ENCODE results near the gene CKB. TPM values are rescaled to one million over a fixed set of nuclear protein-coding genes. Genes with fewer than 3 reads are reported as not detected.

Gene CKB
- total and polyA plus RNA-seq, 4 donors: 9.0 to 32.9 (median 20.4) TPM

DNA sequence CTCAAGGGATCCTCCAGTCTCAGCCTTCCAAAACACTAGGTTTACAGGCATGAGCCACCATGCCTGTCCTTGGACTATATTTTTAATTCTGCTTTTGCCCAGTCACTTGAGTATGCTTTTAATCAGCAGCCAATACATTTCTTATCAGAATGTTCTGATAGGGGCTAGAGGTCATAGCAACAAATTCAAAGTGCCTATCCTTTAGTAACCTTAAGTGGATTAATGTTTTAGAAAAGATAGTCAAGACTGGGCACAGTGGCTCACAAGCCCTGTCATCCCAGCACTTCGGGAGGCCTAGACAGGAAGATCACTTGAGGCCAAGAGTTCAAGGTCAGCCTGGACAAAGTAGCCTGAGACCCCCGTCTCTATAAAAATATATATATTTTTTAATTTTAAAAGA lies 37.1 kb downstream of the CKB start:
- TF ChIP-seq FOXA1 (IDR thresholded peaks at IDR 0.05) (no peak), FOXA2 (IDR thresholded peaks at IDR 0.05) (no peak), SP1 (IDR thresholded peaks at IDR 0.05) (no peak), RXRA (IDR thresholded peaks at IDR 0.05) (no peak), EGR1 (IDR thresholded peaks at IDR 0.05; ENCODE audit: low read depth in 2 of 2) (no peak), GABPA (IDR thresholded peaks at IDR 0.05 in 1 of 2, conservative IDR thresholded peaks at IDR 0.05 in 1 of 2) (no peak), HNF4G (IDR thresholded peaks at IDR 0.05) (no peak), ATF3 (IDR thresholded peaks at IDR 0.05) (no peak), JUND (IDR thresholded peaks at IDR 0.05) (no peak)
- TF ChIP-seq, protein P1, sequence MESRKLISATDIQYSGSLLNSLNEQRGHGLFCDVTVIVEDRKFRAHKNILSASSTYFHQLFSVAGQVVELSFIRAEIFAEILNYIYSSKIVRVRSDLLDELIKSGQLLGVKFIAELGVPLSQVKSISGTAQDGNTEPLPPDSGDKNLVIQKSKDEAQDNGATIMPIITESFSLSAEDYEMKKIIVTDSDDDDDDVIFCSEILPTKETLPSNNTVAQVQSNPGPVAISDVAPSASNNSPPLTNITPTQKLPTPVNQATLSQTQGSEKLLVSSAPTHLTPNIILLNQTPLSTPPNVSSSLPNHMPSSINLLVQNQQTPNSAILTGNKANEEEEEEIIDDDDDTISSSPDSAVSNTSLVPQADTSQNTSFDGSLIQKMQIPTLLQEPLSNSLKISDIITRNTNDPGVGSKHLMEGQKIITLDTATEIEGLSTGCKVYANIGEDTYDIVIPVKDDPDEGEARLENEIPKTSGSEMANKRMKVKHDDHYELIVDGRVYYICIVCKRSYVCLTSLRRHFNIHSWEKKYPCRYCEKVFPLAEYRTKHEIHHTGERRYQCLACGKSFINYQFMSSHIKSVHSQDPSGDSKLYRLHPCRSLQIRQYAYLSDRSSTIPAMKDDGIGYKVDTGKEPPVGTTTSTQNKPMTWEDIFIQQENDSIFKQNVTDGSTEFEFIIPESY (IDR thresholded peaks at IDR 0.05): no peak
- peaks cover 0 to 4% (median 2%) of the 10 kb centered on the region in 4 donors for H3K4me1 ChIP-seq (ENCODE audit: control insufficient read depth in 4 of 4, insufficient read depth in 4 of 4, low read length in 3 of 4)
- peaks cover 7 to 32% (median 23%) of the 10 kb centered on the region in 4 donors for H3K36me3 ChIP-seq (ENCODE audit: control insufficient read depth in 4 of 4, insufficient read depth in 3 of 4, low read depth in 1 of 4, low read length in 3 of 4)
- H3K27me3 ChIP-seq (ENCODE audit: control insufficient read depth in 4 of 4, insufficient read depth in 4 of 4, low read length in 3 of 4): no peaks in the 10 kb centered on the region
- no peak for DNase-seq (ENCODE audit: low spot score)
- 80% methylated on average over 2 of the region's 2 CpGs for WGBS
- H3K27ac ChIP-seq (ENCODE audit: low read depth in 1 of 2, low read length in 2 of 2): no peak overlapping the region
- no peak overlapping the region for H3K9ac ChIP-seq (ENCODE audit: low read depth in 1 of 2, low read length in 2 of 2)
- H3K9me3 ChIP-seq (ENCODE audit: control insufficient read depth in 4 of 4, low read length in 3 of 4): no peaks in the 10 kb centered on the region
- H3K4me3 ChIP-seq (ENCODE audit: low read depth in 1 of 3, low read length in 3 of 3): no peak overlapping the region

GRCh38 chr14:103483600-103483999 lies 39.0 kb downstream of the CKB start:
- H3K27me3 ChIP-seq (ENCODE audit: control insufficient read depth in 4 of 4, insufficient read depth in 4 of 4, low read length in 3 of 4): no peaks in the 10 kb centered on the region
- no peaks in the 10 kb centered on the region for H3K9me3 ChIP-seq (ENCODE audit: control insufficient read depth in 4 of 4, low read length in 3 of 4)
- peaks cover 0 to 4% (median 2%) of the 10 kb centered on the region in 4 donors for H3K4me1 ChIP-seq (ENCODE audit: control insufficient read depth in 4 of 4, insufficient read depth in 4 of 4, low read length in 3 of 4)
- TF ChIP-seq NR2F2 (IDR thresholded peaks at IDR 0.05): no peak
- TF ChIP-seq, protein P1 (IDR thresholded peaks at IDR 0.05): no peak
- TF ChIP-seq FOXA1 (IDR thresholded peaks at IDR 0.05): no peak
- no peak for TF ChIP-seq CTCF (IDR thresholded peaks at IDR 0.05; ENCODE audit: low read depth, low read length, missing input control)
- no peak for TF ChIP-seq HNF4A (conservative IDR thresholded peaks at IDR 0.05)
- TF ChIP-seq RAD21 (IDR thresholded peaks at IDR 0.05): no peak
- H3K36me3 ChIP-seq (ENCODE audit: control insufficient read depth in 4 of 4, insufficient read depth in 3 of 4, low read depth in 1 of 4, low read length in 3 of 4): peaks cover 8 to 32% (median 24%) of the 10 kb centered on the region in 4 donors
- no peak for DNase-seq (ENCODE audit: low spot score)
- H3K9ac ChIP-seq (ENCODE audit: low read depth in 1 of 2, low read length in 2 of 2): no peak overlapping the region
- H3K4me3 ChIP-seq (ENCODE audit: low read depth in 1 of 3, low read length in 3 of 3): no peak overlapping the region
- H3K27ac ChIP-seq (ENCODE audit: low read depth in 1 of 2, low read length in 2 of 2): no peak overlapping the region
- WGBS: 81% methylated on average over 5 of the region's 5 CpGs

All from liver (tissue), 9 donors.